Lung (tissue), 12 donors: ENCODE data around the gene CCNJ. TPM values are rescaled to one million over a fixed set of nuclear protein-coding genes. Genes with fewer than 3 reads are reported as not detected.

Source experiments
- ATAC-seq: fragments of 200-7000 bp; cut with Tn5 transposase; one replicate; pipeline ENCODE4 v1.9.1; 2020; ENCODE audit warnings: moderate number of reproducible peaks; ENCODE audit not compliant: insufficient read depth, low FRiP score
- DNase-seq, 3 donors: peaks; one replicate each; pipeline ENCODE4 v3.0.0-alpha.2; 2013 to 2017
- H3K27ac ChIP-seq, 2 donors: one replicate each; pipeline ENCODE4 v1.5.1; 2013; ENCODE audit warnings: mild to moderate bottlenecking in 2 of 2, moderate library complexity in 2 of 2, control low read depth in 1 of 2, inconsistent platforms in 1 of 2, low read depth in 1 of 2, low read length in 1 of 2
- H3K27me3 ChIP-seq, 3 donors: one replicate each; pipeline ENCODE4 v1.5.1; 2013; ENCODE audit warnings: low read length in 2 of 3; ENCODE audit not compliant: control insufficient read depth in 3 of 3, insufficient read depth in 3 of 3
- H3K36me3 ChIP-seq, 4 donors: one replicate each; pipeline ENCODE4 v1.5.1; 2013; ENCODE audit warnings: low read length in 4 of 4, mild to moderate bottlenecking in 1 of 4, moderate library complexity in 1 of 4; ENCODE audit not compliant: control insufficient read depth in 4 of 4, insufficient read depth in 4 of 4
- H3K4me1 ChIP-seq, 5 donors: one replicate each; pipeline ENCODE4 v1.5.1; 2013; ENCODE audit warnings: low read length in 5 of 5, mild to moderate bottlenecking in 2 of 5, moderate library complexity in 1 of 5; ENCODE audit not compliant: control insufficient read depth in 5 of 5, insufficient read depth in 5 of 5
- H3K4me3 ChIP-seq: one replicate; pipeline ENCODE4 v1.5.1; 2013; ENCODE audit warnings: mild to moderate bottlenecking, control low read depth, moderate library complexity
- H3K9ac ChIP-seq, 2 donors: one replicate each; pipeline ENCODE4 v1.5.1; 2013; ENCODE audit warnings: low read length in 2 of 2, control low read depth in 1 of 2; ENCODE audit not compliant: insufficient read depth in 1 of 2
- H3K9me3 ChIP-seq, 4 donors: one replicate each; pipeline ENCODE4 v1.5.1; 2013; ENCODE audit warnings: low read length in 3 of 4, mild to moderate bottlenecking in 1 of 4, moderate library complexity in 1 of 4; ENCODE audit not compliant: control insufficient read depth in 4 of 4, insufficient read depth in 3 of 4
- WGBS, 2 donors: extraction: QIAGEN DNeasy Blood & Tissue Kit; methylation state at CpG; one replicate each; pipeline ENCODE4 v1.1.7; 2013; 5-methylcytosine and 5-hydroxymethylcytosine counted together
- polyA plus RNA-seq, 2 donors: library from polyadenylated mRNA; stranded (reverse); fragments of 200-250 nt; gene quantifications; one replicate each; pipeline ENCODE4 v1.2.1, GENCODE V29; 2013
- total RNA-seq, 2 donors: library from RNA; depleted of rRNA in 1 of 2; stranded (reverse); fragments of >200 nt in 1 of 2; gene quantifications; one replicate each; pipeline ENCODE4 v1.2.1, GENCODE V29; 2014 to 2021
- TF ChIP-seq, protein P1 (sequence below): IDR thresholded peaks from 2 replicates; pipeline ENCODE4 v1.5.1; 2012; ENCODE audit warnings: mild to moderate bottlenecking; ENCODE audit errors: control extremely low read depth, extremely low read depth
- donor health status: control.
- donor health status: control.
- donor health status: Bipolar disorder and iron deficiency.
- donor health status: healthy.
- donor health status: DM: yes; HTN: yes; CAD: no.

Gene CCNJ
- total and polyA plus RNA-seq, 4 donors, result 2.4 to 9.0 (median 5.8) TPM

DNA sequence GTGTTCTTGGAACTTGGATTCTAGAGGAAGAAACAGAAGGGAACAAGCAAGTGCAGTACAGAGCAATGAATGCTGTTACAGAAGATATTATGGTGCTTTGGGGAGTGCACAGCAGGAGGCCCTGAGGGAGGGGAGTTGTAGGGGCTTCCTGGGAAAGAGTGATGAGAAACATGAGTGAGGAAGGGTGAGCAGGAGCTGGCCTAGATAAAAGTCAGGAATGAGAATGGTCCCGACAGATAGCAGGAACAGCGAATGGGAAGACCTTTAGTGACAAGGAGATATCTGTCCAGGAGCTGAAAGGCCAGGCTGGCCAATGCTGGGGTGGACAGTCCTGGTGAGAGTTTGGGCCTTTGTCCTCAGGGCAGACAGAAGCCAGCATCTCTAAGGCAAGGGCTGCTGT is 20.6 kb upstream of the CCNJ start:
- Histone ChIP-seq H3K27me3 (no peaks in the 10 kb centered on the region), H3K4me1 (no peaks in the 10 kb centered on the region), H3K27ac (no peak overlapping the region), H3K4me3 (no peak overlapping the region), H3K9me3 (no peaks in the 10 kb centered on the region), H3K9ac (no peak overlapping the region), H3K36me3 (no peaks in the 10 kb centered on the region)
- TF ChIP-seq, protein P1, sequence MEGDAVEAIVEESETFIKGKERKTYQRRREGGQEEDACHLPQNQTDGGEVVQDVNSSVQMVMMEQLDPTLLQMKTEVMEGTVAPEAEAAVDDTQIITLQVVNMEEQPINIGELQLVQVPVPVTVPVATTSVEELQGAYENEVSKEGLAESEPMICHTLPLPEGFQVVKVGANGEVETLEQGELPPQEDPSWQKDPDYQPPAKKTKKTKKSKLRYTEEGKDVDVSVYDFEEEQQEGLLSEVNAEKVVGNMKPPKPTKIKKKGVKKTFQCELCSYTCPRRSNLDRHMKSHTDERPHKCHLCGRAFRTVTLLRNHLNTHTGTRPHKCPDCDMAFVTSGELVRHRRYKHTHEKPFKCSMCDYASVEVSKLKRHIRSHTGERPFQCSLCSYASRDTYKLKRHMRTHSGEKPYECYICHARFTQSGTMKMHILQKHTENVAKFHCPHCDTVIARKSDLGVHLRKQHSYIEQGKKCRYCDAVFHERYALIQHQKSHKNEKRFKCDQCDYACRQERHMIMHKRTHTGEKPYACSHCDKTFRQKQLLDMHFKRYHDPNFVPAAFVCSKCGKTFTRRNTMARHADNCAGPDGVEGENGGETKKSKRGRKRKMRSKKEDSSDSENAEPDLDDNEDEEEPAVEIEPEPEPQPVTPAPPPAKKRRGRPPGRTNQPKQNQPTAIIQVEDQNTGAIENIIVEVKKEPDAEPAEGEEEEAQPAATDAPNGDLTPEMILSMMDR, result no peak
- 93 to 98% methylated on average over 2 of the region's 2 CpGs for WGBS, 2 donors
- DNase-seq (no peak), ATAC-seq (no peak)

DNA sequence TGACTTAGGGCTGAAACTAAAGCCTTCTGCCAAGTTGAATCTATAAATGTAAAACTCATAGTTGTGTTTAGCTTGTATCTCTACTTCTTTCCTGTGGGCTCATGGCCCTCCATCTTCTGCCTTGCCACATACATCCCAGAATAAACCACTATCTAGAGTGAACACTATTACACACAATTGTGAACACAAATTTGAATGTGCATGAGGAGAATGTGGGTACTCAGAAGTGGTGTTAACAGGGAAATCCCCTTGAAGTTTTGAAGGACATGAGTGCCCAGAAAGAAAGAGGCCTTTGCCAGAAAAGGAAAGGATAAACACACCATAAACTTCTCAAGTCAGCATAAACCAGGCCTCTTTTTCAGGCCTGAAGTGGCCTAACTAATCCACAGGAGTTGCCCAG is 20.2 kb upstream of the CCNJ start:
- TF ChIP-seq, protein P1, result no peak
- no peak overlapping the region for H3K4me3 ChIP-seq
- no peaks in the 10 kb centered on the region for H3K9me3 ChIP-seq
- DNase-seq (no peak), ATAC-seq (no peak)
- no peak overlapping the region for H3K9ac ChIP-seq
- H3K4me1 ChIP-seq, result no peaks in the 10 kb centered on the region
- no peaks in the 10 kb centered on the region for H3K36me3 ChIP-seq
- no peaks in the 10 kb centered on the region for H3K27me3 ChIP-seq
- H3K27ac ChIP-seq, result no peak overlapping the region

DNA sequence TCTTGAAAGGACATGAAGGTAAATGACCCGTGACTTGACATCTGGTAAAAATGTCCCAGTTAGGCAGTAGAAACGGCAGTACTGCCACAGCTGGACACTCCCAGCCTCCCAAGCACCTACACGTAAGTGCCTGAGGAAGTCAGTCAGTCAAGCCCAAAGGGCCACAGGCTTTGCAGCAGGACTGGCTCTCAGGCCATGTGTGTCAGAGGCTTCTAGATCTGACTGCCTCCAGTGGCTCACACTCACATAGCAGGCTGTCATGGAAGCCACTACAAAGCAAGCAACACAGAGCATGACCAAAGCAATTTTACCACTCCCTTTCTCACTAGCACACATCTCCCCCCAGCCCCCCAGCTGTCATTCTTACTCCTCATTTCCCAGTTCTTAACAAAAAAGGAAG is 17.8 kb upstream of the CCNJ start:
- 86 to 93% methylated on average over 3 of the region's 3 CpGs for WGBS, 2 donors
- H3K9ac ChIP-seq, result no peak overlapping the region
- H3K4me3 ChIP-seq, result no peak overlapping the region
- no peaks in the 10 kb centered on the region for H3K27me3 ChIP-seq
- no peak overlapping the region for H3K27ac ChIP-seq
- DNase-seq, result no peak
- no peak for ATAC-seq
- H3K4me1 ChIP-seq, result no peaks in the 10 kb centered on the region
- H3K36me3 ChIP-seq, result no peaks in the 10 kb centered on the region
- no peaks in the 10 kb centered on the region for H3K9me3 ChIP-seq
- TF ChIP-seq, protein P1, result no peak

DNA sequence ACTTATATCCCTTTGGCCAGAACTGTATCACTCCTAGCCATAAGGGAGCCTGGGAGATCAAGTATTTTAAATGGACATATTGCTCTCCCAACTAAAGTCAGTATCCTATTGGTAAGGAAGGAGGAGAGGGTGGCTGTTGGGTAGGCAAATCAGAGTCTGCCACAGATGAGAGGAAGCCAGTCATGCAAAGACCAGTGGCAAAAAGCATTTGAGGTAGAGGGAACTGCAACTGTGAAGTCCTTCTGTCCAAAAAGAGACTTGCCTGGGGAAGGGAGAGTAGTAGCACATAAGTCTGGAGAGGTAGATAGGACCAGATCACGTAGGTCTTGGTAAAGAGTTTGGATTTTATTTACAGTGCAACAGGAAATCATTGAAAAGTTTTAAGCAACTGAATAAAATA is 8.8 kb upstream of the CCNJ start:
- no peak for DNase-seq
- no peak for ATAC-seq
- no peak overlapping the region for H3K9ac ChIP-seq
- H3K4me1 ChIP-seq, result no peaks in the 10 kb centered on the region
- no peaks in the 10 kb centered on the region for H3K27me3 ChIP-seq
- peaks cover 0 to 2% (median 0%) of the 10 kb centered on the region in 4 donors for H3K36me3 ChIP-seq
- H3K9me3 ChIP-seq, result no peaks in the 10 kb centered on the region
- H3K27ac ChIP-seq, result no peak overlapping the region
- WGBS, 2 donors, result 93 to 97% methylated on average over 1 of the region's 1 CpG
- TF ChIP-seq, protein P1, result no peak
- H3K4me3 ChIP-seq, result no peak overlapping the region
